Naive thymus-derived CD4-positive, alpha-beta T cell (primary cell): ENCODE measurements around the gene ESPL1. TPM values are rescaled to one million over a fixed set of nuclear protein-coding genes. Genes with fewer than 3 reads are reported as not detected.

Experiments
- ATAC-seq: fragments of 150-1000 bp; cut with Tn5 transposase; 2 replicates; pipeline ENCODE4 v1.10.0; 2021; ENCODE audit warnings: mild to moderate bottlenecking, moderate library complexity
- CTCF ChIA-PET: fragments of 350-600 bp; sonication (Branson Sonifier 250); formaldehyde crosslinking; loops from one replicate; lab custom pipeline; 2021; ENCODE audit warnings: antibody characterized with exemption; lab: Charles Lee
- POLR2A ChIA-PET: fragments of 350-600 bp; sonication (Branson Sonifier 250); formaldehyde crosslinking; loops from one replicate; lab custom pipeline; 2021; ENCODE audit warnings: antibody characterized with exemption, inconsistent platforms; lab: Charles Lee
- DNase-seq, 9 donors: peaks; one replicate each; pipeline versions ENCODE4 v3.0.0 to v3.0.0-alpha.2; 2020 to 2022; ENCODE audit warnings: mixed read lengths in 1 of 9
- H3K27ac ChIP-seq: one replicate; pipeline ENCODE4 v1.7.0; 2013; ENCODE audit warnings: mild to moderate bottlenecking, low read depth, low read length, moderate library complexity
- H3K27me3 ChIP-seq, 2 donors: one replicate each; pipeline ENCODE4 v1.7.0; 2013; ENCODE audit warnings: low read length in 2 of 2, mild to moderate bottlenecking in 2 of 2, moderate library complexity in 2 of 2; ENCODE audit not compliant: control insufficient read depth in 2 of 2, insufficient read depth in 2 of 2
- H3K36me3 ChIP-seq, 3 experiments: 1 replicate in 2 of 3; 2 replicates in 1 of 3; pipeline ENCODE4 v1.7.0; 2013; ENCODE audit warnings: low read length in 3 of 3, mild to moderate bottlenecking in 3 of 3, moderate library complexity in 1 of 3; ENCODE audit not compliant: insufficient read depth in 3 of 3, control insufficient read depth in 2 of 3
- H3K4me1 ChIP-seq, 2 donors: one replicate each; pipeline ENCODE4 v1.7.0; 2013; ENCODE audit warnings: low read length in 2 of 2, mild to moderate bottlenecking in 2 of 2, moderate library complexity in 1 of 2; ENCODE audit not compliant: control insufficient read depth in 2 of 2, insufficient read depth in 2 of 2
- H3K4me3 ChIP-seq: 2 replicates; pipeline ENCODE4 v1.7.0; 2013; ENCODE audit warnings: mild to moderate bottlenecking, low read length
- H3K9me3 ChIP-seq, 3 experiments: 1 replicate in 2 of 3; 2 replicates in 1 of 3; pipeline ENCODE4 v1.7.0; 2013; ENCODE audit warnings: low read length in 3 of 3; ENCODE audit not compliant: control insufficient read depth in 2 of 3
- H3K27ac Mint-ChIP-seq, 9 donors: one replicate each; pipeline ENCODE4 v1.8.0; 2020 to 2022; ENCODE audit warnings: mixed read lengths in 9 of 9, mild to moderate bottlenecking in 8 of 9, moderate library complexity in 5 of 9, inconsistent platforms in 2 of 9
- H3K27me3 Mint-ChIP-seq, 5 donors: one replicate each; pipeline ENCODE4 v1.8.0; 2021 to 2022; ENCODE audit warnings: mixed read lengths in 5 of 5, mild to moderate bottlenecking in 1 of 5
- H3K36me3 Mint-ChIP-seq, 5 donors: one replicate each; pipeline ENCODE4 v1.8.0; 2020 to 2022; ENCODE audit warnings: mixed read lengths in 5 of 5, mild to moderate bottlenecking in 3 of 5, inconsistent platforms in 1 of 5
- H3K4me1 Mint-ChIP-seq, 7 donors: one replicate each; pipeline ENCODE4 v1.8.0; 2020 to 2022; ENCODE audit warnings: mixed read lengths in 7 of 7, mild to moderate bottlenecking in 3 of 7, inconsistent platforms in 1 of 7
- H3K4me3 Mint-ChIP-seq, 10 donors: one replicate each; pipeline ENCODE4 v1.8.0; 2020 to 2022; ENCODE audit warnings: mild to moderate bottlenecking in 10 of 10, mixed read lengths in 10 of 10, moderate library complexity in 6 of 10, inconsistent platforms in 2 of 10
- H3K9me3 Mint-ChIP-seq, 11 donors: one replicate each; pipeline ENCODE4 v1.8.0; 2020 to 2022; ENCODE audit warnings: mixed read lengths in 11 of 11, mild to moderate bottlenecking in 4 of 11, inconsistent platforms in 1 of 11, moderate library complexity in 1 of 11
- intact Hi-C, 2 donors: fragments of 100-400 bp; cut with micrococcal nuclease; formaldehyde crosslinking; loops; one replicate each; pipeline ENCODE4 v1.15.1; 2023
- polyA plus RNA-seq, 2 donors: library from polyadenylated mRNA; unstranded; fragments of 300-500 nt; fragmentation: Illumina TruSeq; gene quantifications; one replicate each; pipeline ENCODE4 v1.2.3, GENCODE V29; 2021
- total RNA-seq, 6 experiments: library from RNA in 5 of 6; stranded (reverse) in 5 of 6; gene quantifications; 1 replicate in 5 of 6; 2 replicates in 1 of 6; pipeline ENCODE4 v1.2.3 and lab custom pipeline; 2021 to 2026

Gene ESPL1
- total and polyA plus RNA-seq, 7 experiments from 2014 or later, result 0.08 to 65.4 (median 1.1) TPM; not detected in 2

DNA sequence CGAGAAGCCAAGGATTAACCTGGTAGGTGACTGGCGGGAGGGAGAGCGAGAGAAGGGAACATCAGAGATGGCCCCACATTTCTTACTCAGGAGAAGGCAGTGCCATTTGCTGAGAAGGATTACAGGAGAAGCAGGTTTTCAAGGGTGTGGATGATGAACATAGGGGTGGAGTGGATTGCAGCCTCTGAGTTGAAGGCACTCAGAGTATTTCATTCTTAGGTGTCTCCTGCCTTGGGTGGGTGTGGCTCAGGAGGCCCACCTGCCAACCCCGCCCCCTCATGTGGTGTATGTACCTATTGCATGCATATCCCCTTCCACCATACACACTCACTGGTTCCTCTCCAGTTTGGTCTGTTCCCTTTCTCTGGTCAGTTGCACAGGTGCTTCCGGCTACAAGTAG lies 6.3 kb downstream of the ESPL1 start:
- Histone ChIP-seq H3K36me3 (no peaks in the 10 kb centered on the region), H3K9me3 (no peaks in the 10 kb centered on the region), H3K27me3 (no peaks in the 10 kb centered on the region), H3K27ac (no peak overlapping the region), H3K4me1 (no peaks in the 10 kb centered on the region), H3K4me3 (no peak overlapping the region)
- no peaks in the 10 kb centered on the region for H3K9me3 Mint-ChIP-seq
- ATAC-seq (no peak), DNase-seq (no peak)
- no peaks in the 10 kb centered on the region for H3K27me3 Mint-ChIP-seq
- H3K27ac Mint-ChIP-seq, result no peak overlapping the region
- peaks cover 0 to 22% (median 0%) of the 10 kb centered on the region in 5 donors for H3K36me3 Mint-ChIP-seq
- peaks cover 0 to 44% (median 0%) of the 10 kb centered on the region in 7 donors for H3K4me1 Mint-ChIP-seq
- CTCF ChIA-PET, result no interaction called here
- POLR2A ChIA-PET, result no interaction called here
- intact Hi-C loops, result no loop called here
- H3K4me3 Mint-ChIP-seq, result no peak overlapping the region

- DNase-seq, result no peak
- Mint-ChIP-seq H3K9me3 (no peaks in the 10 kb centered on the region), H3K27ac (no peak overlapping the region), H3K36me3 (peaks cover 0 to 17% (median 0%) of the 10 kb centered on the region in 5 donors), H3K4me3 (no peak overlapping the region), H3K4me1 (peaks cover 0 to 26% (median 0%) of the 10 kb centered on the region in 7 donors), H3K27me3 (no peaks in the 10 kb centered on the region)
- POLR2A ChIA-PET, result interaction anchor here (0.6 to 1.0 kb wide), 2 partner anchors 8 to 10 kb away, joined by 3 to 4 read pairs; partner anchors contain the start of gene ESPL1
- intact Hi-C loops, result no loop called here
- H3K4me3 ChIP-seq, result no peak overlapping the region
- H3K9me3 ChIP-seq, result no peaks in the 10 kb centered on the region
- no peaks in the 10 kb centered on the region for H3K4me1 ChIP-seq
- no peaks in the 10 kb centered on the region for H3K36me3 ChIP-seq
- CTCF ChIA-PET, result interaction anchor here (0.6 kb wide), 1 partner anchor 9 kb away, joined by 3 read pairs; the partner anchor contains the start of gene ESPL1
- no peak overlapping the region for H3K27ac ChIP-seq
- H3K27me3 ChIP-seq, result no peaks in the 10 kb centered on the region
- no peak for ATAC-seq
These were observed 8.4 kb downstream of the ESPL1 start for GRCh38 chr12:53276511-53276910.

DNA sequence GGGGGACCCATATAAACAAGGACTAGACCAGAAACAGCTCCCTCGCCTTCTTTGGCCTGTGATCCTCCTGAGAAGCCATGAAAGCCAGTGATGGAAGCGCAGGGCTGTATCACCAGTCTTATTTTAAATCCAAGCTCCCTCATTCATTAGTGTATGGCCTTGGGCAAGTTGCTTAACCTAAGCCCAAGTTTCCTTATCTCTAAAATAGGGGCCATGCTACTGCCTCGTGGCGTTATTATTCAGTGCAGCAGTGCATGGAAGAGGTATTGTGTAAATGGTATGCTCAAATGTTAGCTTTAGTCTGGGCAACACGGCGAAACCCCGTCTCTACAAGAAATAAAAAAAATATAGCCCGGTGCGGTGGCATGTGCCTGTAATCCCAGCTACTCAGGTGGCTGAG lies 9.9 kb downstream of the ESPL1 start:
- intact Hi-C loops, result no loop called here
- peaks cover 0 to 11% (median 0%) of the 10 kb centered on the region in 5 donors for H3K36me3 Mint-ChIP-seq
- no peaks in the 10 kb centered on the region for H3K9me3 Mint-ChIP-seq

GRCh38 chr12:53279283-53279869 lies 11.3 kb downstream of the ESPL1 start:
- peaks cover 0 to 13% (median 0%) of the 10 kb centered on the region in 7 donors for H3K4me1 Mint-ChIP-seq
- POLR2A ChIA-PET, result interaction anchor here (0.6 to 1.3 kb wide), 3 partner anchors 16 to 1323 kb away, joined by 3 to 5 read pairs (median 3); partner anchors contain the start of genes AAAS and PFDN5
- Histone ChIP-seq H3K4me1 (no peaks in the 10 kb centered on the region), H3K27ac (no peak overlapping the region), H3K9me3 (no peaks in the 10 kb centered on the region), H3K27me3 (no peaks in the 10 kb centered on the region), H3K36me3 (no peaks in the 10 kb centered on the region), H3K4me3 (no peak overlapping the region)
- H3K9me3 Mint-ChIP-seq, result no peaks in the 10 kb centered on the region
- no peak for DNase-seq
- no peak for ATAC-seq
- CTCF ChIA-PET, result interaction anchor here (0.8 to 1.6 kb wide), 2 partner anchors 9 to 10 kb away, joined by 4 read pairs; no protein-coding TSS in a partner anchor
- no peak overlapping the region for H3K4me3 Mint-ChIP-seq
- H3K27me3 Mint-ChIP-seq, result no peaks in the 10 kb centered on the region
- peaks cover 0 to 13% (median 0%) of the 10 kb centered on the region in 5 donors for H3K36me3 Mint-ChIP-seq
- intact Hi-C loops, result no loop called here
- H3K27ac Mint-ChIP-seq, result no peak overlapping the region

More for the DNA sequence above, 9.9 kb downstream of the ESPL1 start:
- no peak overlapping the region for H3K27ac ChIP-seq
- H3K9me3 ChIP-seq, result no peaks in the 10 kb centered on the region
- no peaks in the 10 kb centered on the region for H3K27me3 ChIP-seq
- ATAC-seq (no peak), DNase-seq (no peak)
- CTCF ChIA-PET, result interaction anchor here (0.7 to 1.6 kb wide), 2 partner anchors 10 to 1352 kb away, joined by 3 to 4 read pairs; no protein-coding TSS in a partner anchor
- H3K4me3 ChIP-seq, result no peak overlapping the region
- no peak overlapping the region for H3K27ac Mint-ChIP-seq
- no peak overlapping the region for H3K4me3 Mint-ChIP-seq
- no peaks in the 10 kb centered on the region for H3K36me3 ChIP-seq
- no peaks in the 10 kb centered on the region for H3K4me1 ChIP-seq
- no peaks in the 10 kb centered on the region for H3K27me3 Mint-ChIP-seq
- peaks cover 0 to 18% (median 0%) of the 10 kb centered on the region in 7 donors for H3K4me1 Mint-ChIP-seq
- POLR2A ChIA-PET, result no interaction called here

DNA sequence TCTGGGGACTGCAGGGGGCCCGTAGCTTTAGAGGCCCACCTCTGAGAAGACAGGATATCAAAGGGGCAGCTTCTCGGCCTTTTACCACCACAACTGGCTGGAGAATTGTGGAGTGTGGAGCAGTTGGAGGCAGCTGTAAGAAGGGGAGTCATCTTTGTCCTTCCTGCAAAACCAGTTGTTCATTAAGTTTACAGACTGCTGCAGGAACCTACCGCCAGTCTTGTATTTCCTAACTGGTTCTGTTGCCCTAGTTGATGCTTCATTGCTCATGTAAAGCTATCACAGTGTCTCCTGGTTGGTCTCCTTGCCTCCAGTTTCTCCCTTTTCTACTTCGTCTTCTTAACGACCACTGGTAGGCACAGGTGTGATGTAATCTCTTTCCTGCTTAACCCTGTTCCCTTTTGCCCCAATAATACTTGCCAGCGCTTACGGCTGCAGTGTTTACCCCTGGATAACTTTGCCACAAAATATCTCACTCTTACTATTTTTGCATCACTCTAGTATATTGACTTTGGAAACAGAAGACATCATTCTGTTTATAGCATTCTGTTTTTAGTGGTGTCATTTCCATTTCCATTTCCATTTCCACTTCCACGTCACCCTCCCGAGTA lies 11.9 kb downstream of the ESPL1 start:
- Mint-ChIP-seq H3K27me3 (no peaks in the 10 kb centered on the region), H3K27ac (peak overlapping the region in 1 of 9 donors; percentile 8), H3K36me3 (peaks cover 0 to 12% (median 0%) of the 10 kb centered on the region in 5 donors), H3K4me3 (no peak overlapping the region), H3K9me3 (no peaks in the 10 kb centered on the region), H3K4me1 (peaks cover 0 to 9% (median 0%) of the 10 kb centered on the region in 7 donors)
- POLR2A ChIA-PET, result interaction anchor here (1.3 kb wide), 1 partner anchor 15 kb away, joined by 5 read pairs; the partner anchor contains the start of gene PFDN5
- no peak overlapping the region for H3K27ac ChIP-seq
- H3K4me1 ChIP-seq, result no peaks in the 10 kb centered on the region
- CTCF ChIA-PET, result no interaction called here
- no peaks in the 10 kb centered on the region for H3K27me3 ChIP-seq
- no peak for ATAC-seq
- no peak overlapping the region for H3K4me3 ChIP-seq
- no peak for DNase-seq
- H3K36me3 ChIP-seq, result no peaks in the 10 kb centered on the region
- H3K9me3 ChIP-seq, result no peaks in the 10 kb centered on the region
- intact Hi-C loops, result no loop called here

DNA sequence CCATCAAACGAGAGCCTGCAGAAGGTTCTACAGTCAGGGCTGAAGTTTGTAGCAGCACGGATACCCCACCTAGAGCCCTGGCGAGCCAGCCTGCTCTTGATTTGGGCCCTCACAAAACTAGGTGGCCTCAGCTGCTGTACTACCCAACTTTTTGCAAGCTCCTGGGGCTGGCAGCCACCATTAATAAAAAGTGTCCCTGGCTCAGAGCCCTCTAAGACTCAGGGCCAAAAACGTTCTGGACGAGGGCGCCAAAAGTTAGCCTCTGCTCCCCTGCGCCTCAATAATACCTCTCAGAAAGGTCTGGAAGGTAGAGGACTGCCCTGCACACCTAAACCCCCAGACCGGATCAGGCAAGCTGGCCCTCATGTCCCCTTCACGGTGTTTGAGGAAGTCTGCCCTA lies 18.3 kb downstream of the ESPL1 start:
- H3K27me3 ChIP-seq, result no peaks in the 10 kb centered on the region
- ATAC-seq (no peak), DNase-seq (no peak)
- peaks cover 4 to 11% (median 5%) of the 10 kb centered on the region in 7 donors for H3K4me1 Mint-ChIP-seq
- intact Hi-C loops, result loop anchor here (2.0 to 5.0 kb wide), 3 partner anchors 18 to 189 kb away; partner anchors contain the start of genes ESPL1 (in 1 of the 2) and IGFBP6 (in 1 of the 2)
- CTCF ChIA-PET, result interaction anchor here (0.7 to 9.3 kb wide), 6 partner anchors 8 to 220 kb away, joined by 3 to 159 read pairs (median 4); partner anchors contain the start of genes ITGB7 and PFDN5
- no peaks in the 10 kb centered on the region for H3K9me3 ChIP-seq
- no peak overlapping the region for H3K4me3 Mint-ChIP-seq
- no peak overlapping the region for H3K4me3 ChIP-seq
- POLR2A ChIA-PET, result interaction anchor here (0.8 to 2.9 kb wide), 4 partner anchors 71 to 127 kb away, joined by 3 to 12 read pairs (median 4); no protein-coding TSS in a partner anchor
- H3K9me3 Mint-ChIP-seq, result no peaks in the 10 kb centered on the region
- H3K36me3 ChIP-seq, result no peaks in the 10 kb centered on the region
- peaks cover 0 to 10% (median 0%) of the 10 kb centered on the region in 5 donors for H3K36me3 Mint-ChIP-seq
- H3K27ac Mint-ChIP-seq, result peak overlapping the region in 2 of 9 donors; percentile 50 to 62
- no peaks in the 10 kb centered on the region for H3K27me3 Mint-ChIP-seq
- H3K27ac ChIP-seq, result no peak overlapping the region
- H3K4me1 ChIP-seq, result no peaks in the 10 kb centered on the region
